Neural cell (in vitro differentiated cells): ENCODE data around the gene KIF22.

Source experiments
- CTCF ChIP-seq: fragments of 450-650 bp; IDR thresholded peaks from 2 replicates; pipeline ENCODE4 v1.5.1; 2014; ENCODE audit warnings: antibody characterized with exemption, mild to moderate bottlenecking, moderate library complexity; ENCODE audit not compliant: poor library complexity, severe bottlenecking
- EP300 ChIP-seq: fragments of 450-650 bp; conservative IDR thresholded peaks from 2 replicates; pipeline ENCODE4 v1.6.1; 2014; ENCODE audit warnings: antibody characterized with exemption, mild to moderate bottlenecking, moderate library complexity; ENCODE audit not compliant: poor library complexity, severe bottlenecking
- EZH2 ChIP-seq: fragments of 200-600, 300-800 bp; shearing (Covaris generic), sonication (generic); IDR thresholded peaks from 2 replicates; pipeline ENCODE4 v1.6.1; 2014; ENCODE audit warnings: antibody characterized with exemption, low read length, borderline replicate concordance, mild to moderate bottlenecking; ENCODE audit not compliant: insufficient read depth, poor library complexity, severe bottlenecking
- POLR2AphosphoS5 ChIP-seq: IDR thresholded peaks from 2 replicates; pipeline ENCODE4 v1.6.1; 2012
- RAD21 ChIP-seq: fragments of 450-650 bp; conservative IDR thresholded peaks from 2 replicates; pipeline ENCODE4 v1.6.1; 2014; ENCODE audit warnings: antibody characterized with exemption, mild to moderate bottlenecking, moderate library complexity
- SMC3 ChIP-seq: fragments of 450-650 bp; conservative IDR thresholded peaks from 2 replicates; pipeline ENCODE4 v1.6.1; 2014; ENCODE audit warnings: antibody characterized with exemption, mild to moderate bottlenecking, moderate library complexity; ENCODE audit not compliant: poor library complexity
- TAF1 ChIP-seq: IDR thresholded peaks from 2 replicates; pipeline ENCODE4 v1.6.1; 2012; ENCODE audit warnings: low read depth

GRCh38 chr16:29804020-29804419 lies 13.5 kb downstream of the KIF22 start:
- TF ChIP-seq TAF1 = no peak
- TF ChIP-seq CTCF = no peak
- no peak for TF ChIP-seq RAD21
- no peak for TF ChIP-seq EP300
- TF ChIP-seq POLR2AphosphoS5 = no peak
- no peak for TF ChIP-seq EZH2
- TF ChIP-seq SMC3 = no peak
